NB4 (cell line): ENCODE results near the gene ZDHHC22.

Source experiments
- DNase-seq: peaks from one replicate; pipeline ENCODE4 v3.0.0; 2010; ENCODE audit warnings: low read depth
- H3K4me3 ChIP-seq: one replicate; pipeline ENCODE4 v1.5.1; 2011; ENCODE audit warnings: mild to moderate bottlenecking, low read depth, low read length, moderate library complexity
- CTCF ChIP-seq: IDR thresholded peaks from one replicate; pipeline ENCODE4 v1.5.1; 2012; ENCODE audit warnings: low read depth, low read length
- MYC ChIP-seq: IDR thresholded peaks from 2 replicates; pipeline ENCODE4 v1.6.1; 2011; ENCODE audit warnings: low read depth, low read length
- POLR2A ChIP-seq: IDR thresholded peaks from 2 replicates; pipeline ENCODE4 v1.6.1; 2011; ENCODE audit warnings: mild to moderate bottlenecking; ENCODE audit not compliant: insufficient read length; ENCODE audit errors: extremely low read depth
- TF ChIP-seq, protein P1 (sequence below): IDR thresholded peaks from 2 replicates; pipeline ENCODE4 v1.6.1; 2011; ENCODE audit warnings: low read depth, low read length

The ZDHHC22 gene

GRCh38 chr14:77111021-77111420 is 30.6 kb downstream of the ZDHHC22 start:
- DNase-seq, result no peak
- TF ChIP-seq MYC (no peak), POLR2A (no peak), CTCF (no peak)
- TF ChIP-seq, protein P1, sequence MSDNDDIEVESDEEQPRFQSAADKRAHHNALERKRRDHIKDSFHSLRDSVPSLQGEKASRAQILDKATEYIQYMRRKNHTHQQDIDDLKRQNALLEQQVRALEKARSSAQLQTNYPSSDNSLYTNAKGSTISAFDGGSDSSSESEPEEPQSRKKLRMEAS, result no peak
- no peak overlapping the region for H3K4me3 ChIP-seq

- DNase-seq, result no peak
- TF ChIP-seq, protein P1, result no peak
- no peak for TF ChIP-seq POLR2A
- no peak for TF ChIP-seq CTCF
- TF ChIP-seq MYC, result no peak
- H3K4me3 ChIP-seq, result no peak overlapping the region
Measured at GRCh38 chr14:77110286-77110685, 31.3 kb downstream of the ZDHHC22 start.

DNA sequence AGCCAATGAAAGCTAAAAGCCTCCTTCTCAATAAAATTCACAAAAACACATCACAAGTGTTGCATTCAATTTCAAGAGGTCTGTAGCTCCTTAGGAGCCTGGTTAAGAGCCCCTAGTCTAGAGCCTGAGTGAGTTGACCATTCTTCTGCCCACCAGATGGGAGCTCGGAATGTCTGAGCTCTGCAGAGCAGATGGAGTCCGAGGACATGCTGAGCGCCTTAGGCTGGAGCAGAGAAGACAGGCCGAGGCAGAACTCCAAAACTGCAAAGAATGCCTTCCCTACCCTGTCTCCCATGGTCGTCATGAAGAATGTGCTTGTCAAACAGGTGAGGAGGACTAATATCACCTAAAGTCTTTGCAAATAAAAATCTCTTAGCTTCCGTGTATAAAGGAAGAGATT is 31.9 kb downstream of the ZDHHC22 start:
- TF ChIP-seq MYC (no peak), POLR2A (no peak), CTCF (no peak)
- TF ChIP-seq, protein P1, result no peak
- H3K4me3 ChIP-seq, result no peak overlapping the region
- no peak for DNase-seq

DNA sequence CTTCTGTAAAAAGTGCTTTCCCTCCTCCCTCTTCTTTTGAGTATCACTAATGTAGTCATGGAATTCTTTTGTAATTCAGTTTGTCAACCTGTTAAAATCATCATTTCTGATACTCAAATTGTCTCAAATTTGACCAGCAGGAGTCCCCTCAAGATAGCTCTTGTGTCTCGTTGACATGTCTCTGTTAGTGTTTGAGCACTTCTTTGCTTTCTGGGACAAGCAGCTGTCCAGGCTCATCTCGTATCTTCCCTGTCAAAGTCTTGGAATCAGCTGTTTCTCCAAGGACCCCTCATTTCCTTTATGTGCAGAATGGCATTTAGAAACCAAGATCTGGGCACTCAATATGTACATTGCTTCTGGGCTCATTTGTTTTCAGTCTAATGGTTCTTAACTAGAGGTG is 32.8 kb downstream of the ZDHHC22 start:
- no peak overlapping the region for H3K4me3 ChIP-seq
- TF ChIP-seq, protein P1, result no peak
- TF ChIP-seq MYC, result no peak
- no peak for TF ChIP-seq POLR2A
- TF ChIP-seq CTCF, result no peak
- DNase-seq, result no peak

GRCh38 chr14:77107228-77107627 is 34.4 kb downstream of the ZDHHC22 start:
- TF ChIP-seq MYC, result no peak
- TF ChIP-seq POLR2A, result no peak
- TF ChIP-seq CTCF, result no peak
- H3K4me3 ChIP-seq, result no peak overlapping the region
- no peak for DNase-seq

DNA sequence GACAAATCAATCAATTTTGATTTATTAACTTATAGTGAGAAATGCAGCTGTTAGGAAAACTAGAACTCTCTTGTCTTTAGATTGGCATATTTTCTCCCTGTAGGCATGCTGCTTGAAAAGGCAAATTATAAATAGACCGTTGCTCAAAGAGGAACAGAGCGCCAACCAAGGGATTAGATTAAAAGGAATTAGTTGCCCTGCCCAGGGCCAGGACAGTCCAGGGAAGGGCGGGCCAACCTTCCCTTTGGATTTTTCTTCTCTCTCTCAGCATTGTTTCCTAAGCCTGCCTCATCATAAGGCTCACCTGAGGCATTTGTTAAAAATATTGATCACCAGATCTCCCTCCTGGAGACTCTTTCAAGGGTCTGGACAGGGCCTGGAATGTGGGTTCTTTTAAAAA is 34.9 kb downstream of the ZDHHC22 start:
- TF ChIP-seq CTCF (no peak), POLR2A (no peak), MYC (no peak)
- TF ChIP-seq, protein P1, result no peak
- no peak overlapping the region for H3K4me3 ChIP-seq
- no peak for DNase-seq
